Endothelial cell of umbilical vein (primary cell): ENCODE measurements around the gene ZNF385C. TPM values are rescaled to one million over a fixed set of nuclear protein-coding genes. Genes with fewer than 3 reads are reported as not detected.

ENCODE experiments used
- BruUV-seq: library from RNA; stranded (reverse); fragments of 400-500 nt; replicated peaks from 2 replicates; lab custom pipeline; 2021; lab: Mats Ljungman, UMichigan
- CTCF ChIA-PET: fragments of 300-600, 350-600 bp; sonication (Branson Sonifier 250); formaldehyde crosslinking; loops from one replicate; lab custom pipeline; 2021; ENCODE audit warnings: antibody characterized with exemption, inconsistent platforms; lab: Charles Lee
- POLR2A ChIA-PET: fragments of 300-600, 350-600 bp; sonication (Branson Sonifier 250); formaldehyde crosslinking; loops from one replicate; lab custom pipeline; 2021; ENCODE audit warnings: antibody characterized with exemption, inconsistent platforms; lab: Charles Lee
- DNase-seq: peaks from one replicate; pipeline ENCODE4 v3.0.0-alpha.2; 2011; ENCODE audit warnings: low read depth, low spot score
- FAIRE-seq: peaks from 2 replicates; lab custom pipeline; 2011; peaks lifted over from hg19 to GRCh38; lab: Jason Lieb, UNC
- H2AFZ ChIP-seq: 2 replicates; pipeline ENCODE4 v1.6.0; 2012; ENCODE audit warnings: low read depth, low read length, control low read depth, inconsistent platforms
- H3K27ac ChIP-seq: 2 replicates; pipeline ENCODE4 v1.5.1; 2011; ENCODE audit warnings: low read depth, mild to moderate bottlenecking, control low read depth, low read length, moderate library complexity; ENCODE audit not compliant: insufficient read depth
- H3K27me3 ChIP-seq, 2 experiments: 2 replicates each; pipeline versions ENCODE4 v1.6.0 to v1.6.1; 2011; ENCODE audit warnings: low read length in 2 of 2, mixed read lengths in 1 of 2; ENCODE audit not compliant: control insufficient read depth in 2 of 2, insufficient read depth in 2 of 2
- H3K36me3 ChIP-seq, 2 experiments: 2 replicates in 1 of 2; 3 replicates in 1 of 2; pipeline ENCODE4 v1.5.1; 2011; ENCODE audit warnings: low read length in 2 of 2, mild to moderate bottlenecking in 1 of 2, moderate library complexity in 1 of 2; ENCODE audit not compliant: control insufficient read depth in 2 of 2, insufficient read depth in 2 of 2; ENCODE audit errors: extremely low read depth in 1 of 2
- H3K4me1 ChIP-seq: 3 replicates; pipeline ENCODE4 v1.5.1; 2011; ENCODE audit warnings: mild to moderate bottlenecking, low read length; ENCODE audit not compliant: control insufficient read depth, insufficient read depth; ENCODE audit errors: extremely low read depth
- H3K4me2 ChIP-seq: 2 replicates; pipeline ENCODE4 v1.6.1; 2011; ENCODE audit warnings: low read length, control low read depth, mixed read lengths; ENCODE audit not compliant: insufficient read depth
- H3K4me3 ChIP-seq, 3 experiments: fragments of 200-600 bp in 1 of 3; sonication (generic), shearing (Covaris generic) in 1 of 3; replicated peaks in 1 of 3; 2 replicates each; pipeline ENCODE4 v1.5.1; 2011 to 2016; ENCODE audit warnings: control low read depth in 3 of 3, low read length in 3 of 3, mild to moderate bottlenecking in 2 of 3, inconsistent platforms in 1 of 3, low read depth in 1 of 3, moderate library complexity in 1 of 3; ENCODE audit not compliant: insufficient read depth in 1 of 3
- H3K79me2 ChIP-seq: 2 replicates; pipeline ENCODE4 v1.6.0; 2012; ENCODE audit warnings: low read length, inconsistent platforms; ENCODE audit not compliant: control insufficient read depth, insufficient read depth
- H3K9ac ChIP-seq: replicated peaks from 2 replicates; pipeline ENCODE3; 2011; ENCODE audit warnings: low read length, control low read depth; ENCODE audit not compliant: insufficient read depth; ENCODE audit errors: extremely low read depth
- H3K9me1 ChIP-seq: replicated peaks from 3 replicates; pipeline ENCODE4 v1.6.0; 2011; ENCODE audit warnings: mild to moderate bottlenecking, low read length; ENCODE audit not compliant: control insufficient read depth, insufficient read depth; ENCODE audit errors: extremely low read depth
- H3K9me3 ChIP-seq: replicated peaks from 2 replicates; pipeline ENCODE4 v1.5.1; 2012; ENCODE audit warnings: low read length, inconsistent platforms; ENCODE audit not compliant: control insufficient read depth, insufficient read depth
- H4K20me1 ChIP-seq: replicated peaks from 2 replicates; pipeline ENCODE3; 2011; ENCODE audit warnings: mild to moderate bottlenecking, low read length; ENCODE audit not compliant: control insufficient read depth, insufficient read depth; ENCODE audit errors: extremely low read depth
- JUN ChIP-seq: IDR thresholded peaks from 2 replicates; pipeline ENCODE4 v1.6.1; 2011; ENCODE audit warnings: borderline replicate concordance, low read depth; ENCODE audit not compliant: insufficient read length, insufficient read depth
- POLR2A ChIP-seq: IDR thresholded peaks from 2 replicates; pipeline ENCODE4 v1.6.1; 2012; ENCODE audit warnings: low read depth, mild to moderate bottlenecking, control low read depth, low read length
- dilution Hi-C: fragments of 300-500 bp; cut with MboI; formaldehyde crosslinking; loops from one replicate; pipeline ENCODE4 v1.15.0; 2019; ENCODE audit warnings: low sequenced_read_pairs; ENCODE audit not compliant: extremely low pct_ligation_motif_present
- intact Hi-C: fragments of 100-400 bp; cut with micrococcal nuclease; formaldehyde crosslinking; loops from one replicate; pipeline ENCODE4 v1.10.0; 2022
- polyA plus RNA-seq, 4 experiments: library from polyadenylated mRNA; depleted of rRNA in 3 of 4; stranded (reverse) in 3 of 4; unstranded in 1 of 4; fragments of >200 nt; gene quantifications; 2 replicates each; pipeline versions ENCODE4 v1.2.1 to v1.2.3, GENCODE V29; 2011 to 2012; ENCODE audit warnings: missing spikeins in 1 of 4
- total RNA-seq: library from RNA; stranded (reverse); gene quantifications from 2 replicates; pipeline ENCODE4 v1.2.3, GENCODE V29; 2021
- TF ChIP-seq, protein P1 (sequence below): IDR thresholded peaks from 2 replicates; pipeline ENCODE4 v1.6.1; 2011; ENCODE audit not compliant: insufficient read depth, insufficient read length
- TF ChIP-seq, protein P2 (sequence below), 2 donors: IDR thresholded peaks; 1 replicate in 1 of 2; 2 replicates in 1 of 2; pipeline ENCODE4 v1.5.1; 2011; ENCODE audit warnings: low read length in 2 of 2, mild to moderate bottlenecking in 2 of 2, moderate library complexity in 2 of 2, control low read depth in 1 of 2, inconsistent platforms in 1 of 2, low read depth in 1 of 2; ENCODE audit not compliant: insufficient read depth in 1 of 2; ENCODE audit errors: extremely low read depth in 1 of 2

Gene ZNF385C
- total and polyA plus RNA-seq, 2 donors (not counting 3 experiments of a cell fraction or from before 2014, with no cell fraction given): 0.07 TPM; not detected in 1

DNA sequence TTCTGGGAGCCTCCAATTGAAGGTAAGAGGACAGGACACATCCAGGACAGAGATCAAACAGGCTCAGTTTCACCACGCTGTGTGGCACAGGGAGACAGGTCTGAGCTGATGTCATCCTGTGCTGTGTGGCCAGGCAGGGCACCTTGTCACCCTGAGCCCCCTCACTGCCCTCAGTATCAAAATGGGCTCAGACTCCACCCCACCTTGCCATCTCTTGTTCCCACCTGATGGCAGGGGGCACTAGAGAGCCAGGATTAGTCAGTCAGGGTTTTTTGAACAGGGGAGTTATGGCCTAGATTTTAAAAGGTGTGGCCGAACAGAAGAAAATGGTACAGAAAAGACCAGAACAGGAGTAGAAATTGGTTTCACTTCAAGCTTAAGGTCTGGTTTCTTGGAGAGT is 20.3 kb upstream of the ZNF385C start:
- H3K27me3 ChIP-seq: no peaks in the 10 kb centered on the region
- no peak overlapping the region for H3K9ac ChIP-seq
- dilution Hi-C loops (loop anchor here (25.0 kb wide), 1 partner anchor 156 kb away; the partner anchor contains the start of gene CNP), intact Hi-C loops (no loop called here)
- H3K27ac ChIP-seq: no peak overlapping the region
- H3K79me2 ChIP-seq: no peaks in the 10 kb centered on the region
- ChIA-PET POLR2A (interaction anchor here (0.7 kb wide), 1 partner anchor 399 kb away, joined by 6 read pairs; no protein-coding TSS in a partner anchor), CTCF (interaction anchor here (0.6 to 6.8 kb wide), 13 partner anchors 9 to 186 kb away, joined by 3 to 74 read pairs (median 4); partner anchors contain the start of genes CNP, GHDC, HCRT and KCNH4)
- peak; percentile 34 for DNase-seq
- peaks cover 5% of the 10 kb centered on the region for H3K4me1 ChIP-seq
- FAIRE-seq: peak; percentile 76
- no peaks in the 10 kb centered on the region for H3K36me3 ChIP-seq
- no peaks in the 10 kb centered on the region for H3K9me1 ChIP-seq
- H4K20me1 ChIP-seq: no peaks in the 10 kb centered on the region
- no peak overlapping the region for H2AFZ ChIP-seq
- no peaks in the 10 kb centered on the region for H3K9me3 ChIP-seq
- H3K4me3 ChIP-seq: no peak overlapping the region
- no peak for TF ChIP-seq JUN
- TF ChIP-seq, protein P1, sequence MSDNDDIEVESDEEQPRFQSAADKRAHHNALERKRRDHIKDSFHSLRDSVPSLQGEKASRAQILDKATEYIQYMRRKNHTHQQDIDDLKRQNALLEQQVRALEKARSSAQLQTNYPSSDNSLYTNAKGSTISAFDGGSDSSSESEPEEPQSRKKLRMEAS: no peak
- TF ChIP-seq, protein P2, sequence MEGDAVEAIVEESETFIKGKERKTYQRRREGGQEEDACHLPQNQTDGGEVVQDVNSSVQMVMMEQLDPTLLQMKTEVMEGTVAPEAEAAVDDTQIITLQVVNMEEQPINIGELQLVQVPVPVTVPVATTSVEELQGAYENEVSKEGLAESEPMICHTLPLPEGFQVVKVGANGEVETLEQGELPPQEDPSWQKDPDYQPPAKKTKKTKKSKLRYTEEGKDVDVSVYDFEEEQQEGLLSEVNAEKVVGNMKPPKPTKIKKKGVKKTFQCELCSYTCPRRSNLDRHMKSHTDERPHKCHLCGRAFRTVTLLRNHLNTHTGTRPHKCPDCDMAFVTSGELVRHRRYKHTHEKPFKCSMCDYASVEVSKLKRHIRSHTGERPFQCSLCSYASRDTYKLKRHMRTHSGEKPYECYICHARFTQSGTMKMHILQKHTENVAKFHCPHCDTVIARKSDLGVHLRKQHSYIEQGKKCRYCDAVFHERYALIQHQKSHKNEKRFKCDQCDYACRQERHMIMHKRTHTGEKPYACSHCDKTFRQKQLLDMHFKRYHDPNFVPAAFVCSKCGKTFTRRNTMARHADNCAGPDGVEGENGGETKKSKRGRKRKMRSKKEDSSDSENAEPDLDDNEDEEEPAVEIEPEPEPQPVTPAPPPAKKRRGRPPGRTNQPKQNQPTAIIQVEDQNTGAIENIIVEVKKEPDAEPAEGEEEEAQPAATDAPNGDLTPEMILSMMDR (IDR thresholded peaks at IDR 0.05; ENCODE audit: extremely low read depth in 1 of 2, insufficient read depth in 1 of 2, low read depth in 1 of 2, low read length in 2 of 2): peak; percentile 50 to 52
- no peak overlapping the region for H3K4me2 ChIP-seq
- no TSS peak for BruUV-seq

DNA sequence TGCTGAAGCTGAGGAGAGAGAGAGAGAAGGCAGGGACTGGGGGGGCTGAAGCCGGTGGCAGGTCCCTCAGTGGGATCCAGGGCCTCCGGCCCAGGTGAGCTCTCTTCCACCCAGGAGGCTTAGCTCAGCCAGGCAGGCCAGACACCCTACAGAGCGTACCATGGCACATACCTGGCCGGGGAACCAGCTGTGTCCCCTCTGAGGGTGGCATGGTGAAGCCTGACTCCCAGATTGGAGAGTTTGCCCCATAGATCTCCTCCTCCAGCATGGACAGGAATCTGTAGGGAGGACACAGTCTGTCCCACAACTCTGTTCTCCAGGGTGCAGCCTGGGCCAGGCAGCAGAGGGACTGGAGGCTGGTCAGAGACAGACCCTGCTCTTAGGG is 19.8 kb upstream of the ZNF385C start:
- H3K9me1 ChIP-seq: no peaks in the 10 kb centered on the region
- H3K36me3 ChIP-seq: no peaks in the 10 kb centered on the region
- dilution Hi-C loops: loop anchor here (25.0 kb wide), 1 partner anchor 156 kb away; the partner anchor contains the start of gene CNP
- FAIRE-seq (no peak), DNase-seq (no peak)
- TF ChIP-seq, protein P1: no peak
- no peak for TF ChIP-seq POLR2A
- H3K27ac ChIP-seq: no peak overlapping the region
- CTCF ChIA-PET: interaction anchor here (0.6 to 6.8 kb wide), 10 partner anchors 10 to 163 kb away, joined by 3 to 74 read pairs (median 4); partner anchors contain the start of genes CNP, HCRT, KCNH4 and NKIRAS2
- no peaks in the 10 kb centered on the region for H3K27me3 ChIP-seq
- no peak overlapping the region for H3K4me2 ChIP-seq
- POLR2A ChIA-PET: interaction anchor here (0.7 kb wide), 1 partner anchor 399 kb away, joined by 6 read pairs; no protein-coding TSS in a partner anchor
- H3K4me1 ChIP-seq: peaks cover 5% of the 10 kb centered on the region
- no peak overlapping the region for H3K9ac ChIP-seq
- H4K20me1 ChIP-seq: no peaks in the 10 kb centered on the region
- H2AFZ ChIP-seq: no peak overlapping the region
- no peak overlapping the region for H3K4me3 ChIP-seq
- intact Hi-C loops: no loop called here
- no peaks in the 10 kb centered on the region for H3K79me2 ChIP-seq
- H3K9me3 ChIP-seq: no peaks in the 10 kb centered on the region
- no TSS peak for BruUV-seq
